NAMALWA (cell line): ENCODE data around the gene PHF1.
A peak's percentile ranks its signal among the peaks of the same experiment; 100 is the strongest.

Source experiments
- DNase-seq: peaks from one replicate; pipeline ENCODE4 v3.0.0-alpha.2; 2015; ENCODE audit warnings: low spot score

Gene PHF1

GRCh38 chr6:33417903-33418689, 7.3 kb downstream of the PHF1 start, which contains the start of gene CUTA:
Gene CUTA (minus strand): TSS chr6:33418107. CDS start chr6:33418000, 107 bp downstream.
- DNase-seq = peak; percentile 100

- DNase-seq = no peak
Observed at GRCh38 chr6:33418690-33419291, 8.0 kb downstream of the PHF1 start.

- no peak for DNase-seq
Observed at GRCh38 chr6:33419580-33420490, 9.0 kb downstream of the PHF1 start, which contains the start of gene SYNGAP1. Gene SYNGAP1 (plus strand): TSS chr6:33420065. CDS start chr6:33420265, 200 bp downstream.

- no peak for DNase-seq
Observed at GRCh38 chr6:33420491-33421343, 9.9 kb downstream of the PHF1 start.

GRCh38 chr6:33421344-33421643, 10.5 kb downstream of the PHF1 start:
- no peak for DNase-seq

GRCh38 chr6:33423777-33424176, 13.0 kb downstream of the PHF1 start:
- DNase-seq = no peak

GRCh38 chr6:33424855-33425667, 14.2 kb downstream of the PHF1 start:
- no peak for DNase-seq

GRCh38 chr6:33425668-33426577, 15.1 kb downstream of the PHF1 start:
- peak; percentile 80 for DNase-seq

- DNase-seq = peak; percentile 81
Observed at GRCh38 chr6:33426590-33427511, 16.0 kb downstream of the PHF1 start.

- DNase-seq = peak; percentile 56
Observed at GRCh38 chr6:33427585-33428223, 16.9 kb downstream of the PHF1 start.

- DNase-seq = peak; percentile 83
Observed at GRCh38 chr6:33428224-33428965, 17.6 kb downstream of the PHF1 start.

GRCh38 chr6:33428966-33429749, 18.3 kb downstream of the PHF1 start:
- DNase-seq = peak; percentile 44

GRCh38 chr6:33429750-33430052, 18.9 kb downstream of the PHF1 start:
- peak; percentile 43 for DNase-seq

GRCh38 chr6:33430334-33430733, 19.5 kb downstream of the PHF1 start:
- DNase-seq = no peak

- DNase-seq = peak; percentile 91
Observed at GRCh38 chr6:33430991-33431879, 20.4 kb downstream of the PHF1 start.
